A549 (cell line): ENCODE data around the gene DAPL1. TPM values are rescaled to one million over a fixed set of nuclear protein-coding genes. Genes with fewer than 3 reads are reported as not detected.

ENCODE experiments used
- ATAC-seq, 2 experiments: fragments of 200-7000 bp in 1 of 2; fragments of >200 bp in 1 of 2; cut with Nextera tagmentation in 1 of 2; cut with Tn5 transposase in 1 of 2; 3 replicates each; pipeline versions ENCODE4 v1.8.0 to v1.9.1; 2018 to 2020; ENCODE audit warnings: mild to moderate bottlenecking in 1 of 2, moderate library complexity in 1 of 2
- CTCF ChIA-PET: fragments of 300-600 bp; sonication (Branson Sonifier 250); formaldehyde crosslinking; extraction: SDS; loops from one replicate; lab custom pipeline; 2021; ENCODE audit warnings: antibody characterized with exemption, inconsistent platforms; lab: Yijun Ruan, JAX
- POLR2A ChIA-PET: fragments of 350-600 bp; formaldehyde crosslinking; extraction: SDS; loops from one replicate; lab custom pipeline; 2021; ENCODE audit warnings: antibody characterized with exemption, inconsistent platforms; lab: Yijun Ruan, JAX
- DNase-seq, 2 experiments: peaks; one replicate each; pipeline versions ENCODE4 v3.0.0 to v3.0.0-alpha.2; 2011 to 2016; ENCODE audit warnings: low read depth in 1 of 2, low spot score in 1 of 2
- FAIRE-seq: peaks from 2 replicates; lab custom pipeline; 2011; peaks lifted over from hg19 to GRCh38; lab: Jason Lieb, UNC
- H3K27ac ChIP-seq, 2 experiments: fragments of >200 bp; sonication (Bioruptor Twin); formaldehyde crosslinking; 3 replicates each; pipeline ENCODE4 v1.5.1; 2016 to 2017
- H3K4me1 ChIP-seq: fragments of >200 bp; sonication (Bioruptor Twin); formaldehyde crosslinking; 3 replicates; pipeline ENCODE4 v1.6.1; 2016
- H3K4me2 ChIP-seq: fragments of >200 bp; sonication (Bioruptor Twin); formaldehyde crosslinking; 3 replicates; pipeline ENCODE4 v1.6.1; 2016
- H3K4me3 ChIP-seq: fragments of >200 bp; sonication (Bioruptor Twin); formaldehyde crosslinking; 3 replicates; pipeline ENCODE4 v1.5.1; 2016
- H3K9me3 ChIP-seq: fragments of >200 bp; sonication (Bioruptor Twin); formaldehyde crosslinking; 3 replicates; pipeline ENCODE4 v1.6.1; 2016
- BCL3 ChIP-seq: fragments of >200 bp; sonication (Bioruptor Twin); formaldehyde crosslinking; IDR thresholded peaks from 3 replicates; pipeline ENCODE4 v1.6.1; 2016
- BHLHE40 ChIP-seq: IDR thresholded peaks from 2 replicates; pipeline ENCODE4 v1.6.1; 2012; ENCODE audit warnings: low read depth, low read length, inconsistent platforms
- CBX8 ChIP-seq: fragments of 200-600 bp; sonication (generic); IDR thresholded peaks from 2 replicates; pipeline ENCODE4 v1.6.1; 2016
- CTCF ChIP-seq: fragments of >200 bp; sonication (Bioruptor Twin); formaldehyde crosslinking; IDR thresholded peaks from 3 replicates; pipeline ENCODE4 v1.5.1; 2016
- E2F6 ChIP-seq: IDR thresholded peaks from 2 replicates; pipeline ENCODE4 v1.6.1; 2012; ENCODE audit warnings: low read depth, borderline replicate concordance
- EP300 ChIP-seq, 2 experiments: fragments of >200 bp; sonication (Bioruptor Twin); formaldehyde crosslinking; IDR thresholded peaks; 2 replicates in 1 of 2; 3 replicates in 1 of 2; pipeline ENCODE4 v1.6.1; 2016 to 2017
- ESRRA ChIP-seq: fragments of 150-350 bp; IDR thresholded peaks from 2 replicates; pipeline ENCODE4 v1.6.1; 2014; ENCODE audit warnings: mild to moderate bottlenecking, low read length, borderline replicate concordance
- FOSL2 ChIP-seq, 2 experiments: fragments of 450-650 bp in 1 of 2; fragments of >200 bp in 1 of 2; sonication (Bioruptor Twin) in 1 of 2; formaldehyde crosslinking; IDR thresholded peaks; 2 replicates each; pipeline versions ENCODE4 v1.5.0 to v1.6.1; 2016 to 2020; ENCODE audit warnings: mild to moderate bottlenecking in 1 of 2, moderate library complexity in 1 of 2
- GATA3 ChIP-seq: IDR thresholded peaks from 2 replicates; pipeline ENCODE4 v1.6.1; 2012; ENCODE audit warnings: borderline replicate concordance
- HDAC2 ChIP-seq: fragments of 200-600 bp; sonication (generic); IDR thresholded peaks from 2 replicates; pipeline ENCODE4 v1.6.1; 2016
- HES2 ChIP-seq: fragments of >200 bp; sonication (Bioruptor Twin); formaldehyde crosslinking; IDR thresholded peaks from 2 replicates; pipeline ENCODE4 v1.6.1; 2016
- HOXA7 ChIP-seq: fragments of 250-450 bp; sonication (Bioruptor Pico); IDR thresholded peaks from 2 replicates; pipeline ENCODE4 v1.5.0; 2020; ENCODE audit warnings: mild to moderate bottlenecking, moderate library complexity
- HOXB5 ChIP-seq: fragments of 250-450 bp; sonication (Bioruptor Pico); IDR thresholded peaks from 2 replicates; pipeline ENCODE4 v1.5.0; 2020; ENCODE audit warnings: mild to moderate bottlenecking, moderate library complexity
- JUNB ChIP-seq: fragments of >200 bp; sonication (Bioruptor Twin); formaldehyde crosslinking; IDR thresholded peaks from 2 replicates; pipeline ENCODE4 v1.6.1; 2016
- MAFK ChIP-seq: fragments of 450-650 bp; IDR thresholded peaks from 2 replicates; pipeline ENCODE4 v1.6.1; 2014; ENCODE audit not compliant: partially characterized antibody
- PBX3 ChIP-seq: IDR thresholded peaks from 2 replicates; pipeline ENCODE4 v1.6.1; 2012
- POLR2A ChIP-seq: IDR thresholded peaks from 2 replicates; pipeline ENCODE4 v1.6.1; 2012; ENCODE audit warnings: mild to moderate bottlenecking, low read length
- RAD21 ChIP-seq, 2 experiments: fragments of >200 bp in 1 of 2; sonication (Bioruptor Twin) in 1 of 2; formaldehyde crosslinking in 1 of 2; IDR thresholded peaks in 1 of 2; conservative IDR thresholded peaks in 1 of 2; 2 replicates in 1 of 2; 3 replicates in 1 of 2; pipeline ENCODE4 v1.6.1; 2012 to 2018; ENCODE audit warnings: inconsistent platforms in 1 of 2
- RCOR1 ChIP-seq: fragments of 150-350 bp; IDR thresholded peaks from 2 replicates; pipeline ENCODE4 v1.6.1; 2014; ENCODE audit warnings: antibody characterized with exemption, low read length, low read depth
- REST ChIP-seq: fragments of 200-600 bp; sonication (generic); IDR thresholded peaks from 2 replicates; pipeline ENCODE4 v1.6.1; 2016; ENCODE audit warnings: antibody characterized with exemption, mild to moderate bottlenecking, moderate library complexity
- RFX5 ChIP-seq: fragments of 450-650 bp; IDR thresholded peaks from 2 replicates; pipeline ENCODE4 v1.7.1; 2014; ENCODE audit warnings: antibody characterized with exemption, mild to moderate bottlenecking, moderate library complexity
- SMC3 ChIP-seq: fragments of >200 bp; sonication (Bioruptor Twin); formaldehyde crosslinking; IDR thresholded peaks from 3 replicates; pipeline ENCODE4 v1.6.1; 2018; ENCODE audit warnings: inconsistent platforms
- USF2 ChIP-seq: fragments of 450-650 bp; IDR thresholded peaks from 2 replicates; pipeline ENCODE4 v1.6.1; 2014; ENCODE audit warnings: antibody characterized with exemption
- ZC3H11A ChIP-seq: fragments of 450-650 bp; IDR thresholded peaks from 2 replicates; pipeline ENCODE4 v1.6.1; 2014; ENCODE audit warnings: antibody characterized with exemption, mild to moderate bottlenecking
- ZNF302 ChIP-seq: fragments of 250-450 bp; sonication (Bioruptor Pico); IDR thresholded peaks from 2 replicates; pipeline ENCODE4 v1.9.0; 2021; ENCODE audit warnings: inconsistent platforms, mild to moderate bottlenecking, moderate library complexity
- WGBS: methylation state at CpG from one replicate; pipeline ENCODE4 v1.1.6; 2017; ENCODE audit errors: missing lambda C conversion rate; 5-methylcytosine and 5-hydroxymethylcytosine counted together
- polyA plus RNA-seq, 4 experiments: library from polyadenylated mRNA; depleted of rRNA in 3 of 4; stranded (reverse); fragments of >200 nt; fragmentation: RNase III in 1 of 4; extraction: RNeasy Plus Mini Kit Qiagen cat#74134 plus additional on column Dnase treatment in 1 of 4; gene quantifications; 2 replicates in 3 of 4; 3 replicates in 1 of 4; pipeline ENCODE4 v1.2.3, GENCODE V29; 2011 to 2017

DAPL1 gene
- polyA plus RNA-seq, 2 of the 4 experiments (the other 2 are of a cell fraction) = not detected

GRCh38 chr2:158835431-158835830 is 40.3 kb downstream of the DAPL1 start:
- POLR2A ChIA-PET = no interaction called here
- H3K9me3 ChIP-seq = no peaks in the 10 kb centered on the region
- 37% methylated on average over 3 of the region's 3 CpGs for WGBS
- FAIRE-seq = no peak
- TF ChIP-seq CTCF = no peak
- no peak for TF ChIP-seq HES2
- no peak for TF ChIP-seq ZNF302 (CRISPR knock-in tag)
- TF ChIP-seq FOSL2 (IDR thresholded peaks at IDR 0.05) = no peak
- TF ChIP-seq FOSL2 (CRISPR knock-in tag; IDR thresholded peaks at IDR 0.05) = no peak
- no peak for TF ChIP-seq JUNB
- no peak for TF ChIP-seq BHLHE40
- TF ChIP-seq BCL3 = no peak
- no peak for TF ChIP-seq REST
- no peak for TF ChIP-seq GATA3
- TF ChIP-seq CBX8 = no peak
- no peak for TF ChIP-seq RFX5
- TF ChIP-seq, all 56 proteins: peak for 0
- Histone ChIP-seq H3K4me1 (no peaks in the 10 kb centered on the region), H3K4me2 (no peak overlapping the region), H3K4me3 (no peak overlapping the region), H3K27ac (no peak overlapping the region)
- CTCF ChIA-PET = no interaction called here
- ATAC-seq (no peak), DNase-seq (no peak)

- no peak for FAIRE-seq
- H3K9me3 ChIP-seq = no peaks in the 10 kb centered on the region
- H3K4me2 ChIP-seq = no peak overlapping the region
- POLR2A ChIA-PET = no interaction called here
- DNase-seq = no peak
- ATAC-seq = peak; percentile 24 to 40; a peak in 3 of 6 replicates
- no peak overlapping the region for H3K27ac ChIP-seq
- TF ChIP-seq HDAC2 (no peak), ZNF302 (CRISPR knock-in tag) (no peak), HOXA7 (CRISPR knock-in tag) (no peak)
- TF ChIP-seq, all 56 proteins: peak for 0
- no peak overlapping the region for H3K4me3 ChIP-seq
- WGBS = 10% methylated on average over 2 of the region's 2 CpGs
- CTCF ChIA-PET = no interaction called here
- 0 out of 3 replicates have a peak, but pooled peaks cover 3% of the 10 kb centered on the region for H3K4me1 ChIP-seq
Observed at GRCh38 chr2:158837645-158838044, 42.5 kb downstream of the DAPL1 start.

GRCh38 chr2:158841850-158842249 is 46.7 kb downstream of the DAPL1 start:
- Histone ChIP-seq H3K4me3 (no peak overlapping the region), H3K9me3 (no peaks in the 10 kb centered on the region), H3K4me2 (peak overlapping the region; percentile 1; the same call in 1 of the 3 replicates), H3K4me1 (0 out of 3 replicates have a peak, but pooled peaks cover 3% of the 10 kb centered on the region), H3K27ac (no peak overlapping the region)
- ATAC-seq = no peak
- ChIA-PET POLR2A (no interaction called here), CTCF (no interaction called here)
- no peak for DNase-seq
- FAIRE-seq = no peak
- TF ChIP-seq FOSL2 (IDR thresholded peaks at IDR 0.05) (no peak), FOSL2 (CRISPR knock-in tag; IDR thresholded peaks at IDR 0.05) (no peak), RCOR1 (no peak), POLR2A (no peak), ZC3H11A (no peak), EP300 (IDR thresholded peaks at IDR 0.05) (no peak), PBX3 (no peak), USF2 (no peak), SMC3 (no peak), BHLHE40 (no peak), E2F6 (no peak), RAD21 (conservative IDR thresholded peaks at IDR 0.05 in 1 of 2, IDR thresholded peaks at IDR 0.05 in 1 of 2) (no peak), ESRRA (no peak), HOXB5 (CRISPR knock-in tag) (no peak), MAFK (no peak)
